Germinal center (tissue), 1 donor: ENCODE data around the gene CDK5RAP2.

Experiments used
- DNase-seq: peaks from one replicate; pipeline ENCODE4 v3.0.0; 2012; ENCODE audit warnings: mixed read lengths, low spot score

The CDK5RAP2 gene

DNA sequence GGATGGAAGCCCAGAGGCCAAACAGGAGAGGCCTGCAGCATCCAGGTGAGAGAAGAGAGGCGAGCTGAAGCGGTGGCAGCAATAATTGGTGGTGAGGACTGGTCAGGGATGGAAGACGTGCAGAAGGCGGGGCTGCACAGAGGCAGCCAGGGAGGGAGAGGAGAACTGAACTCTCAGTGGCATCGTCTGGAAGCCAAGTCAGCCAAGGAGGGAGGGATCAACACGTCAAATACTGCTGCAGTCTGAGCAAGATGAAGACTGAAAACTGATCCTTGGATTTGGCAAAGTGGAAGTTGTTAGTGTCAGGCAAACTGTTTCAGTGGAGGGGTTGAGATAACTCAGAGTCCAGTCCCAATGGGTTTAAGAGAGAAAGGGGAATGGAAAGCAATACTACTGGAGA is 145.4 kb downstream of the CDK5RAP2 start:
- DNase-seq = no peak

DNA sequence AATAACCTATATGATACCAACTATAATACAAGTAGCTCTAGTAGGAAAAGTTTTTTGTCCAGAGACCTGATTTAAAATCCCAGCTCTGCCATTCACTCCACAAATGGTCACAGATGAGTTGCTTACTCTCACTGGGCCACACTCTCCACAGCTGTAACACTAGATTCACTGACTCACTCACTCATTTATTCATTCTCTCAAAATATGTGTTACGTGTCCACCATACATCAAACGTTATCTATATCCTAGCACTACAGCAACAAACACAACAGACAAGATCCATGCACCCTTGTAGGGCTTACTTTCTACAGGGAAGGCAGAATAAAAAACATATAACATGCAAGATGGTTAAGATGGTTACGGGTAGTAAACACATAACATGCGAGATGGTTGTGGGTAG is 146.3 kb downstream of the CDK5RAP2 start:
- DNase-seq = no peak

DNA sequence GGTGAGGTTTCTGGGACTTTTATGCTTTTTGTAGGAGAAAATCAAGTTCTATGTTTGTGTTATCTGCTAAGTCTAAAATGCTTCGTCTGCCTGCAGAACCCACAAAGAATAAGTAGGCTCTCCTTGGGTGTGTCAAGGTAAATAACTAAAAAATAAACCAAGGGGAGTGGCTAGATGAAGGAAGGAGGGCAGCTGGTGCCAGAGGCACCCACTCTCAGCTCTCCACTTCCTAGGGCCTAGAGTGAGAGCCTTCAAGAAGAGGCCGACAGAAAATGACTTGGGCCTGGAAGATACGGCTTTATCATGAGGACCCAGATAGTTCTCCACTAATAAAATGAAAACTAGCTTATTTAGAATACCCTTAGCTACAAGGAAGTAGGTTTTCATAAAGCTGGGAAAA is 147.4 kb downstream of the CDK5RAP2 start:
- DNase-seq = no peak

DNA sequence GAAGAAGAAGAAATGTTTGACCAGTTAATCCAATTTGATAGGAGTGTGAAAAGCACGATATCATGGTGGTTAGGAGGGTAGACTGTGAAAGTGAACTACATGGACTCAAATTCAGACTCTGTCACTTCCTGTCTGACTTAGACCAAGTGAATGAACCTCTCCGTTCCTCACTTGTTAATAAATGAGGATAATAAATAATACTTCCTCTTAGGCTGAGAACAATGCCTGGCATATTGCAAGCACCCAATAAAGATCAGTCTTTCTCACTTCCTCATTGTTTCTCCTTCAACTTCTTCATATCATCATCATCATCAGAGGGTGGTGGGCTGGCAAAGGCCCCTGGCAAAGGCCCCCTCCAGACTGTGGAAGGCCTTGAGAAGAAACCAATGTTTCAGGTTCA is 148.7 kb downstream of the CDK5RAP2 start:
- DNase-seq = no peak

DNA sequence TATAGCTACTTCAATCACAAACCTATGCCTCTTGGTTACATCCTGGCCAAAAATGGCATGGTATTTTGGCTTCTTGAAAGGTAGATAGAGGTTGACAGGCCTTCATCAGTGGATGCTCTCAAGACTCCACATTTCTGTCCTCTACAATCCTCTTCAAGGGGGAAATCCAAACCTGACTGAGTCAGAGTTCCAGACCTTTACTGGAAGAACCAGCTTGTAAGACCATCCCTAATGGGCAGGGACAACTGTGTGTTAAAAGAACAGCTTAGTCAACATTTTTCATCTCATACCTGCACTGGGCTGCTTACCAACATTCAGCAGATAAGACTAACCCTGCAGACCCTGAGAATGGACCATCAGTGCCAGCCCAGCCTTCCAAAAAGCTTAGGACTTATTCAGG is 155.7 kb downstream of the CDK5RAP2 start:
- DNase-seq = no peak

DNA sequence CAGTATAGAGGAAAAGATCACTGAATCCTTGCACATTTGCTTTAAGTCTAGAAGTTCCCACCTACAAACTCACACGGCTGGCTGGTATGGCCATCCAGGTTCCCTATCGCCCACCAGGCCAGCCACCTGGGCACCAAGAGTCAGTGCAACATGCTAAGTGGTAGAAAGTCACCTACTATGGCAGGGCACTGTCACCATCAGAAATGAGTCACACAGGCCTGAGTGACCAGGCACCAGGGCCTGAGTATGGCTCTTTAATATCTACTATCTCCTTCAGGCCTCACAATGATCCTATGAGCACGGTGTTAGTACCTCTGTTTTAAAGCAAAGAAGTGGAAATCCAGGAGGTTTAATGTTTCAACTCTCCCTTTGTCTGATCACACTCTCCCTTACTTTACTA is 156.2 kb downstream of the CDK5RAP2 start:
- no peak for DNase-seq

DNA sequence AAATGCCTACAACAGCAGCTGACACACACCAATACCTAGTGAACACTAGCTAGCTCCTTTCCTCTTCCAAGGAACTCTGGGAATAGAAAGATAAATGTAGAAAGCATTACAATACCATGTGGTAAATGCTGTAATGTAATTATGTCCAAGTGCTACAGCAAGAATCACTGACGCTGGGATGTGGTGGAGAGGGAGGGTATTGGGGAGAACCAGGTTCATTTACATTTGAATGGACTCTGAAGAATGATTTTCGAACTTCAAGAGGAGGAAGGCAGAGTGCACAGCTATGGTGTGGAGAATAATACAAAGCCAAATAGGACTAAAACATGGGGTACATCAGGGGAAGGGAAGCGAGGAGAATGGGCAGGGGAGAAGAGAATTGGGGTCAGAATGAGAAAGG is 158.0 kb downstream of the CDK5RAP2 start:
- DNase-seq = no peak

DNA sequence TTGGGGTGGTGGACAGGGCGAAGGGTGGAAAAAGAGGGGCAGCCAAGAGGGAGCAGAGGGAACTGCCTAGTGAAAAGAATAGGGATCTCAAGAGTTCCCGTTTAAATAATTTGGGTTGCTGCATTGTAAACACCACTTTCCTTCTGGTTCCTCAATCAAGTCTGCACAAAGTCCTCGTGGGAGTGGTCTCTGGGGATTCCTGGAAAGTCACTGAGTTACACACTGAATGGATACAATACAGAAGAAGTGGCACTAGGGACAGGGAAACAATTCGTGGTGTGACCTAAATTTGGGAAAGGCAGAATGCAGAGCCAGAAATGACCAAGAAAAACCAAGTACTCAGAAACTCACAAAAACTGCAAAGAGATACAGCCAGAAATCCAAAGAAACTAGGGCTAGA is 161.7 kb downstream of the CDK5RAP2 start:
- no peak for DNase-seq

DNA sequence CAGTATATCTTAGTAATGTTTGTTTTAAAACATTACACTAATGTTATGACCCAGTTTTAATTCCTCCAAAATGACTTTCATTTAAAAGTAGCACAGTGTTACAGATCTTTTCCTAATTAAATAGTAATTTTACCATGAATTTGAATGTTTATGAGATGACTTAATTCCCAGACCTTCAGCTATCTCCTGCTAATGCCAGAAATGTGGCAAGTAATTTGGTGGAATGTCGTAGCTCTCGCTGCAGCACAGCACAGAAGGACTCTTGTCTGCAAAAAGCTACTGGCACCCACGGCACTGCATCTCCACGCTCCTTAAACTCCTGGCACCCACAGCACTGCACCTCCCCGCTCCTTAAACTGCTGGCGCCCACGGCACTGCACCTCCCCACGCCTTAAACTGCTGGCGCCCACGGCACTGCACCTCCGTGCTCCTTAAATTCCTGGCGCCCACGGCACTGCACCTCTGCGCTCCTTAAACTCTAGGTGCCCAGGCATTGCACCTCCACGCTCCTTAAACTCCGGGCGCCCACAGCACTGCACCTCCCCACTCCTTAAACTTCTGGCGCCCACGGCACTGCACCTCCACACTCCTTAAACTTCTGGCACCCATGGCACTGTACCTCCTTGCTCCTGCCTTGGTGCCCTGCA is 163.1 kb downstream of the CDK5RAP2 start:
- no peak for DNase-seq

DNA sequence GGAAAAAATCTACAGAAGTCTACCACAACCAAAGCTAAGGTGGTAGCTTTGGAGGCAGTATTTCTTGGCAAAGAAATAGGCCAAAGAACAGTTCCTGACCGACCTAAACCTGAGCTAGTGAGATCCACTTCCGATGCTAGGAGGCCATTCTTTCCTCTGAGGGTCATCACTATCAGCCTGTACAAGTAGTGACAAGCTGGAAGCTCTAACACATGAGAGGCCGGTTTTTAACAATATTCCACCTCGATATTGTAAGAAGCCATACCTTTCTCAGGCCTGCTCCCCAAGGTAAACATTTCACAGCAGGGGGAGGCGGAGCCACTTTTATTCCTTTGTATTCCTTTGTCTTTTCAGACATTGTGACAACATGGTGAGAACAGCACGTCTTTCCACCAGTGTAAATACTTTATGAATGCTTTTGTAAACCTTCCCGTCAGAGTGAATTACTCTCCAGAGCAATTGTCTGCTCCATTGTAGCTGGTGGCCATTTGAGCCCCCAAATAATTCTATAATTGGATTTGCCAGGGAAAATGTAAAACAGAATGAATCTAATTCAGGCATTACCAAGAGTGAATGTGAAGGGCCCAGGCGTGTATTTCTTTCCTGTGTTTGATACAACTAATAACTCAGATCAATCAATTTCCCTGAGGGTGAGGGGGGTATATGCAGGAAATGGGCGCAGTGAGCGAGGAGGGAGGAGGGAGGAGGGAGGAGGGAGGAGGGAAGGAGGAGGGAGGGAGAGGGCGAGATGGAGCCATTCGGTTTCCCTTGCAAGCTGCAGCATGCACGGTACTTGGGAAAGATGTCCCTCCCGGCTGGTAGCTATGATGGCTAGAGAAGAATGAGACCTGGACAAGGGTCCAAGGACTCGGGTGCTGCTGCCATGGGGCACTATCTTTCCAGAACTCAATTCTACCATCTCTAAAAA is 166.6 kb downstream of the CDK5RAP2 start:
- DNase-seq = no peak

DNA sequence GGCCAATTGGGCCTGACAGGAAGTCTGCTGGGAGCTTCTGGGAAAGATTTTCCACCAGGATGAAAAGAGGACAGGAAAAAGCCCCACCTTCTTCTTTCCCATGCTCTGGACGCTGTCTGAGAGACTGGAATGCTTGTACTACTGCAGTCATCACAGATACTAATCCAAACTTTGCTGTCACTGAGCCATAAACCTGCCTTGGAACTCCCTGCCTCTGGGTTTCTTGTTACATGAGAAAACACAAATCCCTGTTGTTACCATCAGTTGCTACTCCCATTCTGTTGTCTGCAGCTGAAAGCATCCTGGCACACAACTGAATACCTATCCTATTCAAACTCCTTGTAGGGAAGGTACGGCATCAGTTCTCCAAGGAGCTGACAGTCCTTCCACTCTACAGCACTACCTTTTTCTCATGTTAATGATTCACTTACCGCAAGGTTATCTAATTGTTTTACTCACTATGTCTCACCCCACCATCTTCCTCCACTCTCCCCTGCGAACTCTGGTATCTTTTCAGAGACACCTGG is 167.5 kb downstream of the CDK5RAP2 start:
- DNase-seq = no peak

DNA sequence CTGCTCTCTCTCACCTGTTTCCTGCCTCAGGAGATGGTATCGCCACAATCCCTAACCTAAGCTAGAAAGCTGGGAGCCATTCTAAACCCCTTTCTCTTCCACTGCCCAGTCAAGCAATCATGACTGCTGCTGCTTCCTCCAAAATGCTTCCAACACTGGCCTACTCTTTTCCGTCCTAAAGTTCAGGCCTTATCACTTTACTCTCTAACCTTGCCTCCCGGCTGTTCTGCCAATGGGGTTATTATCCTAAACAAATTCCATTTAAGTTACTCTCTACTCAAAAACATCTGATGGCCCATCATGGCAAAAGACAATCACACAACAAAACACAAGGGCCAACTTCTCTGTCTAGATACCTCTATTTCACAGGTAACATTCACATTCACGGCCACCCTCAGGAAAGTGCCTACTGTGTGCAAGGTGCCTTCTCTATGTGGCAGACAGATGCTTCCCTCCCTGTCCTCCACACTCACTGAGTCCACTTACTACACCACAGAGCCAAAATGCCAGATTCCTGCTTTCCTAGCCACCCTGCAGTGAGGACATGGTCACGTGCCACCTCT is 168.0 kb downstream of the CDK5RAP2 start:
- no peak for DNase-seq

DNA sequence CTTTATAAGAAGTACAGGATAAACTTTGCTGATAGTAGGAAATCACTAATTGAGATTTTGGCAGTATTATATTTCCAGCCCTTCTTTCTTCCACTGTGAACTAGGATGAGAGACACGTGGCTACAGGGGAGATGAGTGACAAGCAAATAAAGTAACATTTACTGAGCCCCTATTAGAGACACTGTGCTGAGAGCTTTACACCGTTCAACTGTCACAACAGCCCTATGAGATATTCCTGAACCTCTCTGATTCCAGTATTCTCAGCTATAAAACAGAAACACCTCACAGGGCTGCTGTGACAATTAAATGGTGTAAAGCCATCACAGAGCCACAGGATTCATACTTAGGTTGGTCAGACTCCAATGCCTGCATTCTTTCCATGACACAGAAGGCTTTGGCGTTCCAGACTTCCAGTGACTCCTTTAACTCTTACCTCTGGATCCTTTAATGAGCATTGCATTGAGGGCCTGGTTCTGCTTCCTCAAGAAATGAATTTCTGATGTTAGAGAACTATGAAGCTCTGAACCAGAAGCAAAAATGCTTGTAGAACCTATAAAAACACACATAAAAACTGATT is 169.0 kb downstream of the CDK5RAP2 start:
- no peak for DNase-seq

DNA sequence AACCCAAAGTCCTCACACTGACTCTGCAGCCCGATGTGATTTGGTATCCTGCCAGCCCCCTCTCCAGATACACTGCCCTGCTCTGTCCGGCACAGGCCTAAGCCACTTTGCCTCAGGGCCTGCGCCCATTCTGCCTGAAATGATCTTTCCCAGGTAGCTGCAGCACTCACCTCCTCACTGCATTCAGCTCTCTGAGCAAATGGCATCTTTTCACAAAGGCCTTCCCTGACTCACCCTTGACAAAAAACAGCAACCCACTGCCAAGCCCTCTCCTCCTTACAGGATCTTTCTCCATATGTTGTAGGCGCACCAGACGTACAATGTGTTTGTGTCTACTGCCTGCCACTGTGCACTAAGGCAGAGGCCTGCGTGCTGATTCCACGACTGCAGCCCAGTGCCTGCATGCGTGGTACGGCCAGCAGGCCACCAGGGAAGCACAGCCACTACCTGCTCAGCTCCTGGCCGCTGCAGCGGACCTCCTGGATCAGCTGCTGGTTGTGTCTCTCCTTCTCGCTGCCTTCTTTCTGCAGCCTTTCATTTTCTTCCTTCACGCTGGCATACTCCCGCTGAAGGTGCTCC is 171.2 kb downstream of the CDK5RAP2 start:
- DNase-seq = no peak

DNA sequence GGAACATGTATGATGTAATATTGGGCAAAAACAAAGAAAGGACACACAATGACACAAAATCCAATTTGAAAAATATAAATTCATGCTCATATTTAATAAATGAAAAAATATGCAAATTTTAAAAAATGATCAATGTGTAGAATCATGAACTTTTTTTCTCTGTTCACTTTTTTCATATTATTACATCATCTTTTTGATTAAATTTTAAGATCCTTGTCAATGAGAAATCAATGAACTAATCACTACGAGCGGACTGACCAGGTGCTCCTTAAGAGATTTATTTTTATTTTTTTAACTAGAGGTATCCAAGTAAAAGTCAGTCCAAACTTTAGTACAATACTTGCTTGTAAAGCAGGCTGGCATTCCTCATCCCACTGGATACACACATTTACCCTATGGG is 174.1 kb downstream of the CDK5RAP2 start:
- DNase-seq = no peak

DNA sequence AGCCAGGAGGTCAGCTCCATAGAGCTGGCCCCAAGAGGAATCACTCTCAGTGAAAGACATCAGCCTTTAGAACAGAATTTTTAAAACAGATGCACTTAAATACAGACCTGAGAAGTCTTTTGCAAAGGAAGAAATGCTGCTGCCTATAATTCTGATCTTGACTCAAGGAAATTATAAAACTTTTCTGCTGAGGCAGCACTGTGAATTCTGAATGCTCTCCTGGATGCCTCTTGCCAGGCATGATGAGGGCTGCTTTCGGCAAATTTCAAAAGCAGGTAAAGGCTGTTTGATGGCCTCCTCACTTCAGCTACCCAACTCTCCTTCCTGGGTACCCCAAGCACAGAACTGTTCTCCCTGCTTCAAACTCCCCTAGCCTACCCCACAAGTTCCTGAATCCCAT is 174.8 kb downstream of the CDK5RAP2 start:
- DNase-seq = no peak

DNA sequence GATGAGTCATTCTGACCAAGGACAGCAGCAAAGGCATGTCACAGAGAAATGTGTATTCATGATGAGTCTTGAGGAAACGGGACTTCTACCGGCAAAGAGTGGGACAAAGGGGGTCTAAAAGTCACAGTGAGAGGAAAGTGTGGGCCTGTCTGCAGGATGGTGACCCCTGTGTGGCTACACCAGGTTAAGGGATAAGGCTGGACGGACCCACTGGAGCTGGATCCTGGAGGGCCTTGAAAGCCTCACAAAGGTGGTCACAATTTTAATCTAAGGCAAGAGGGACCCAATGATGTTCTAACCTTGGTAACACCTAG is 176.5 kb downstream of the CDK5RAP2 start:
- DNase-seq = no peak

DNA sequence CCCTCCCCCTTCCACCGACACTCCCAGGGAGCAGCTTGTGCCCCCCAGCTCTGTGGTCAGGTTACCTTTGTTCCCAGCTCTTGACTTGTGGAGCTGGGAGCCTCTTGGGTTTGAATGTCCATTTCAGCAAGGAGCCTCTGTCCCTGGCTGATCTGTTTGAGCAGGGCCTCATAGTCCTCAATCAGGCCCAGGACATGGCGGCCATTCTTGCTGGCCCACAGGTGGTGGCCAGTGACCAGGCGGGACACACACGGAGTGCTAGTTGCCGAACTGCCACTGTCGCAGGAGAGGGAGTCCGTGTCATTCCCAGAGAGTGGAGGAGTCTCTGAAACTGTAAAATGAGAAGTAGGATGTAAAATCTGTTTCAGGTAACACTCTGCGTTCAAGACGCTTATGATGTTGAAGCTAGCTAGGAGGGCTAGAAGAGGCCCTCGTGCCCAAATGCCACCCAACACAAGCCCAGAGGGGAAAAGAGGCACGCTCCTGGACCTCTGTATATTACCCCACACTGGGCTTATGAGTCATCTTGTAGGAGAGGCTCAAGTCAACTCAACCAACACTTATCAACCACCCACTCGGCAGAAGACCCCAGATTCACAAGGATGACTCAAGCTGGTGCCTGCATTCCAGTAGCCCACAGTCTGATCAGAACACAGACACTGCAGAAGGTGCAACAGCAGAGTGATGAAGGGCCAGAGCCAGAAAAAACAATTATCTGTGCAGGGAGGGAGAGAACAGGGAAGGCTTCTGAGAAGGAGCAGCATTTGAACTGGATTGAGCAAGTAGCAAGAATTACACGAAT is 177.0 kb downstream of the CDK5RAP2 start:
- no peak for DNase-seq

DNA sequence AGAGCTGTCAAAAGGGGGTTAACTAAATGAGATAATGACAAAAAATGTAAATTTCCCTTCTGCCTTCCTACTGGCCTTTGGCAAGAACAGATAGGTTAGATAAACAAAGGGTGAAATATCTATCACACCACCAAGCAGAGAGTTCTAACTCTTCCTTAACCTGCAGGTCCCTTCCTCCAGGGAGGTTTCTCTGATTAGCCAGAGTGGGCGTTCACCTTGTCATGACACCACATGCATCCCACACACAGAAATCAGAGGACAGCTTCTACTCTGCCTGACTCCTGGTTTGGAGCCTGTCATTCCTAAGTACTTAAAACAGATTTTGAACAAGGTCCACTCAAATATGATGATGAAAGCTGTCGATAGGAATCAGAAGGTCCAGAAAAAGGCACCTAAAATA is 180.0 kb downstream of the CDK5RAP2 start:
- DNase-seq = no peak

DNA sequence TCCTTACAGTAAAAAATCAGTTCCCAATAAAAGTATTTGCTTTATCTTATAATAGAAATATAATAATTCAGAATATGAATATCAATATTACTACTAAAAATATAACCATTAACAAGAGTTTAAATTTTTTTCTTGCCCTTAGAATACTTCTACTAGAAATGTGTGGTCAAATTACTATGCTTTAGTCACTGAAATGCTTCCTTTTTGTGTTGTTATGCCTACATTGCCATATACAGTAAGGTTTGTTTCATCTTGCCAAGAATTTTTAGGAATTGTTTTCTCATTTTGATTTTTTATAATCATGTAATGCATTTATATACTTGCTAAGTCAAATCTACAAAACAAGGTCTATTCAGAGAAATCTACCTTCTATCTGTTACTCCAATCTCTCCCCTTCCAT is 181.7 kb downstream of the CDK5RAP2 start:
- no peak for DNase-seq

DNA sequence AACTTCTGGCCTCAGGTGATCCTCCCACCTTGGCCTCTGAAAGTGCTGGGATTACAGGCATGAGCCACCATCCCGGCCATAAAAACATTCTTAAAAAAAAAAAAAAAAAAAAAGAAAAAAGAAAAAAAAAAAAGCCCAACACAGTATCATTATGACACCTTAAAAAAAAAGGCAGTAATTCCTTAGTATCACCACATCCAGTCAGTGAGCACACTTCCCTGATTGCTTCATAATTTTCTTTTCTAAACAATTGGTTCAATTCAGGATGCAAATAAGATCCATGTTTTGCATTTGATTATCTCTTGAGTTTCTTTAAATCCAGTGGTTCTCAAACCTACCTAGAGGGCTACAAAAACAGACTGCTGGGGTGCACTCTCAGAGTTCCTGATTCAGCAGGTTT is 182.5 kb downstream of the CDK5RAP2 start:
- DNase-seq = no peak

DNA sequence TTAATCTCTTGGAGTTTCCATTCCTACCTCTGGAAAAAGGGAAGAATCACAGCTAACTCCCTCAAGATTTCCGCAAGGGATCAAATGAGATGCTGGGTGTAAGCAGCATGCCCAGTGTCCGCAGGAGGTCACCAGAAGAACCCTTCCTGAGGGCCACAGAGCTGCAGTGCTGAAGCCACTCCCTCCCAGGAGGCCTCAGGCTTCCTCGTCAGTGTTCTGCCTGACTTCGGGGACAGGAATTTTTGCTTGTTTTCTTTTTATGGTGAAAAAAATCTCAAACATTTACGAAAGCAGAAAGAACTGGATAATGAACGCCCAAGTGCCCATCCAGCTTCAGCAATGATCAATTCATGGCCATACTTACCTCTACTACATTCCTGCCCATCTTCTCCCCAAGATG is 183.0 kb downstream of the CDK5RAP2 start:
- no peak for DNase-seq
